HepG2 (cell line): Measurements from ENCODE around the gene ZFYVE28. TPM values are rescaled to one million over a fixed set of nuclear protein-coding genes. Genes with fewer than 3 reads are reported as not detected.

Experiments
- GATAD1 ChIP-seq: IDR thresholded peaks from 2 replicates; pipeline ENCODE4 v1.6.1; 2016; ENCODE audit warnings: missing genetic modification reagents, missing compliant biosample characterization
- HDAC1 ChIP-seq: sonication (generic); formaldehyde crosslinking; IDR thresholded peaks from 2 replicates; pipeline ENCODE4 v1.5.1; 2020; ENCODE audit warnings: mild to moderate bottlenecking, missing genetic modification reagents
- HOXA3 ChIP-seq: sonication (generic); formaldehyde crosslinking; IDR thresholded peaks from 2 replicates; pipeline ENCODE4 v1.5.0; 2020; ENCODE audit warnings: missing genetic modification reagents
- MEF2D ChIP-seq: sonication (generic); formaldehyde crosslinking; IDR thresholded peaks from 2 replicates; pipeline ENCODE4 v1.5.1; 2020; ENCODE audit warnings: mild to moderate bottlenecking, missing genetic modification reagents
- MIER3 ChIP-seq: IDR thresholded peaks from 2 replicates; pipeline ENCODE4 v1.6.1; 2016; ENCODE audit warnings: missing compliant biosample characterization, borderline replicate concordance
- MXI1 ChIP-seq: IDR thresholded peaks from 3 replicates; pipeline ENCODE4 v1.6.1; 2012; ENCODE audit warnings: low read depth, low read length, inconsistent platforms, borderline replicate concordance
- MYC ChIP-seq: sonication (generic); formaldehyde crosslinking; IDR thresholded peaks from 2 replicates; pipeline ENCODE4 v1.9.0; 2021; ENCODE audit warnings: missing genetic modification reagents, borderline replicate concordance
- MZF1 ChIP-seq: sonication (generic); formaldehyde crosslinking; IDR thresholded peaks from 2 replicates; pipeline ENCODE4 v1.8.1; 2023; ENCODE audit warnings: mild to moderate bottlenecking, missing genetic modification reagents, borderline replicate concordance
- PHB2 ChIP-seq: fragments of 450-650 bp; IDR thresholded peaks from 2 replicates; pipeline ENCODE4 v1.6.1; 2018; ENCODE audit not compliant: partially characterized antibody
- PRDM10 ChIP-seq: sonication (generic); formaldehyde crosslinking; IDR thresholded peaks from 2 replicates; pipeline ENCODE4 v1.4.0; 2020; ENCODE audit warnings: low read depth, missing genetic modification reagents
- SRSF1 ChIP-seq: fragments of 200-400 bp; formaldehyde crosslinking; optimal IDR thresholded peaks from 2 replicates; pipeline ENCODE3; 2017; ENCODE audit warnings: mild to moderate bottlenecking, low read depth, low read length, moderate library complexity
- YEATS4 ChIP-seq: sonication (generic); formaldehyde crosslinking; IDR thresholded peaks from 2 replicates; pipeline ENCODE4 v1.4.0; 2020; ENCODE audit warnings: missing genetic modification reagents, borderline replicate concordance
- ZBTB1 ChIP-seq: sonication (generic); formaldehyde crosslinking; IDR thresholded peaks from 2 replicates; pipeline ENCODE4 v1.4.0; 2020; ENCODE audit warnings: missing genetic modification reagents, borderline replicate concordance
- ZMYM2 ChIP-seq: sonication (generic); formaldehyde crosslinking; IDR thresholded peaks from 2 replicates; pipeline ENCODE4 v1.8.0; 2022; ENCODE audit warnings: mild to moderate bottlenecking, missing genetic modification reagents
- ZNF256 ChIP-seq: sonication (generic); formaldehyde crosslinking; conservative IDR thresholded peaks from 2 replicates; pipeline ENCODE4 v1.4.0; 2020; ENCODE audit warnings: missing genetic modification reagents
- ZNF263 ChIP-seq: sonication (generic); formaldehyde crosslinking; IDR thresholded peaks from 2 replicates; pipeline ENCODE4 v1.4.0; 2020; ENCODE audit warnings: missing genetic modification reagents
- ZNF276 ChIP-seq: sonication (generic); formaldehyde crosslinking; IDR thresholded peaks from 2 replicates; pipeline ENCODE4 v1.4.0; 2020; ENCODE audit warnings: mild to moderate bottlenecking, low read depth, missing genetic modification reagents
- ZNF326 ChIP-seq: sonication (generic); formaldehyde crosslinking; IDR thresholded peaks from 2 replicates; pipeline ENCODE4 v1.4.0; 2020; ENCODE audit warnings: missing genetic modification reagents, borderline replicate concordance
- ZNF644 ChIP-seq: IDR thresholded peaks from 2 replicates; pipeline ENCODE4 v1.6.1; 2016; ENCODE audit warnings: low read depth
- ZNF776 ChIP-seq: sonication (generic); formaldehyde crosslinking; IDR thresholded peaks from 2 replicates; pipeline ENCODE4 v1.4.0; 2020; ENCODE audit warnings: mild to moderate bottlenecking, missing genetic modification reagents
- polyA plus RNA-seq, 8 experiments: library from polyadenylated mRNA; depleted of rRNA in 3 of 8; stranded (reverse) in 7 of 8; unstranded in 1 of 8; fragments of >200 nt; fragmentation: Illumina TruSeq in 4 of 8; extraction: Trizol in 4 of 8; gene quantifications; 2 replicates each; pipeline versions ENCODE4 v1.2.1 to v1.2.3, GENCODE V29; 2011 to 2016; ENCODE audit warnings: low read depth in 4 of 8, missing spikeins in 1 of 8, mixed read lengths in 1 of 8; ENCODE audit not compliant: insufficient read depth in 1 of 8
- total RNA-seq, 5 experiments: library from RNA; depleted of rRNA; stranded (reverse); fragments of >200 nt; fragmentation: Illumina TruSeq; extraction: Trizol; gene quantifications; 2 replicates each; pipeline ENCODE4 v1.2.3, GENCODE V29; 2016; ENCODE audit warnings: low read depth in 1 of 5
- TF ChIP-seq, protein P1 (sequence below): sonication (generic); formaldehyde crosslinking; IDR thresholded peaks from 2 replicates; pipeline ENCODE4 v1.4.0; 2020; ENCODE audit warnings: missing genetic modification reagents

Gene ZFYVE28
- total and polyA plus RNA-seq, 2 of the 13 experiments (the other 11 are each of a cell fraction or from before 2014, with no cell fraction given) = 0.12 to 0.22 TPM

DNA sequence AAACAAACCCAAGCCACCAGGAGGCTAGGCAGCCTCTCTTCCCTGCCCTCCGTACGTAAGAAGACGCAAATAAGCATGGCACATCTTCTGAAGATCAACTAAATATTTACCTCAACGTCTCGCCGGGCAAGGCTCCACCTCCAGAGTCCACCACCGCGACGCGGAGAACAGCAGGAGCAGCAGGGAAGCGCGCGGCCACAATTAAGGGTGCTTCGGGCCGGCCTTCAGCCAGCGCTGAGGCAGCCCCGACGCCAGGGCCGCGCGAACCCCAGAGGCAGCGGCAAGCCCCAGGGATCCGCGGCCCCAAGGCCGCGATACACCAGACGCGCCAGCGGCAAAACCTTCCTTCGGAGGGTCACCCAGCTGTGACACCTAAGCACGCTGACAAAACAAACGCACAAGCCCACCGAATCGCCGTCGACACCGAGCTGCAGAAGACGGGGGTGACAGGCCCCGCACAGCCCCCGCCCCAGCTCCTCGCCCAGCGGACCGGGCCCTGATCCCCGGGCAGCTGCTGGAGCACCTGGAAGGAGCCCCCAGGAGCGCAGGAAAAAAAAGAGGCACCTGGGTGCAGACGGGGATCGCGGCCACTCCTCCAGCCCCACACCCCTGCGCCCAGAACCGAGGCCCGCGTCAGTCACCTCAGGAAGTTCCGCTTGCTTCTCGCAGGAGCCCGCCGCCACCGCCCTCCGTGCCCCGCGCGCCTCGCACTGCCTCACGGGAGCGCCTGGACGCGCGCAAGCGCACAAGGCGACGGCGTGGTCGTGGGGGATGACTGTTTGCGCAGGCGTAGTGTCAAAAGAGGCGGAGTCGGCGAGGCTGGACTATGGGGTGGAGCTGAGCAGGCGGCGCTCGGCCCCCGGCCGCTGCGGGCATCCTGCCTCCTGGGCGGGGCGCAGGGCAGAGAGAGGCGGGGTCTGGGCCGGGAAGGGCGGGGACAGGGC lies 176.8 kb downstream of the ZFYVE28 start, which contains the start of the genes HAUS3 and POLN (continued):
- 0 out of 2 replicates have a peak, but pooled peaks have one; percentile 29 for TF ChIP-seq ZMYM2 (CRISPR knock-in tag)
- no peak; the same call in 1 of the 2 replicates for TF ChIP-seq ZNF256 (CRISPR knock-in tag)
- TF ChIP-seq HDAC1 = peak; percentile 85
- 0 out of 2 replicates have a peak, but pooled peaks have one; percentile 51 for TF ChIP-seq PRDM10 (CRISPR knock-in tag)
- no peak for TF ChIP-seq ZNF276 (CRISPR knock-in tag)
- no peak for TF ChIP-seq MZF1 (CRISPR knock-in tag)
- peak; percentile 91; the same call in 1 of the 3 replicates for TF ChIP-seq MXI1
- TF ChIP-seq ZNF776 (CRISPR knock-in tag) = no peak; the same call in 1 of the 2 replicates
- no peak for TF ChIP-seq PHB2
- TF ChIP-seq HOXA3 (CRISPR knock-in tag) = peak; percentile 51; the same call in 1 of the 2 replicates
- no peak; the same call in 1 of the 2 replicates for TF ChIP-seq MEF2D (CRISPR knock-in tag)
- peak; percentile 80; the same call in 1 of the 2 replicates for TF ChIP-seq MYC (CRISPR knock-in tag)
- TF ChIP-seq, protein P1, sequence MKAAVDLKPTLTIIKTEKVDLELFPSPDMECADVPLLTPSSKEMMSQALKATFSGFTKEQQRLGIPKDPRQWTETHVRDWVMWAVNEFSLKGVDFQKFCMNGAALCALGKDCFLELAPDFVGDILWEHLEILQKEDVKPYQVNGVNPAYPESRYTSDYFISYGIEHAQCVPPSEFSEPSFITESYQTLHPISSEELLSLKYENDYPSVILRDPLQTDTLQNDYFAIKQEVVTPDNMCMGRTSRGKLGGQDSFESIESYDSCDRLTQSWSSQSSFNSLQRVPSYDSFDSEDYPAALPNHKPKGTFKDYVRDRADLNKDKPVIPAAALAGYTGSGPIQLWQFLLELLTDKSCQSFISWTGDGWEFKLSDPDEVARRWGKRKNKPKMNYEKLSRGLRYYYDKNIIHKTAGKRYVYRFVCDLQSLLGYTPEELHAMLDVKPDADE (CRISPR knock-in tag) = no peak
- TF ChIP-seq SRSF1 = peak; percentile 79
- no peak for TF ChIP-seq ZBTB1 (CRISPR knock-in tag)
- no peak; the same call in 1 of the 2 replicates for TF ChIP-seq YEATS4 (CRISPR knock-in tag)
- no peak for TF ChIP-seq ZNF326 (CRISPR knock-in tag)
- no peak for TF ChIP-seq ZNF644 (CRISPR knock-in tag)
- peak; percentile 92 for TF ChIP-seq GATAD1 (CRISPR knock-in tag)
- no peak for TF ChIP-seq ZNF263 (CRISPR knock-in tag)
- TF ChIP-seq MIER3 = 0 out of 2 replicates have a peak, but pooled peaks have one; percentile 32
